Immature natural killer cell (primary cell): ENCODE data around the gene OVCH1. TPM values are rescaled to one million over a fixed set of nuclear protein-coding genes. Genes with fewer than 3 reads are reported as not detected.

Experiments
- DNase-seq, 3 donors: peaks; one replicate each; pipeline ENCODE4 v3.0.0; 2022; ENCODE audit warnings: mixed read lengths in 1 of 3
- H3K27ac Mint-ChIP-seq, 6 donors: one replicate each; pipeline ENCODE4 v1.8.0; 2020; ENCODE audit warnings: mixed read lengths in 6 of 6, mild to moderate bottlenecking in 5 of 6, inconsistent platforms in 4 of 6, moderate library complexity in 3 of 6
- H3K27me3 Mint-ChIP-seq, 3 donors: one replicate each; pipeline ENCODE4 v1.8.0; 2020 to 2021; ENCODE audit warnings: low read depth in 3 of 3, mild to moderate bottlenecking in 3 of 3, mixed read lengths in 3 of 3, moderate library complexity in 3 of 3, inconsistent platforms in 1 of 3
- H3K36me3 Mint-ChIP-seq, 3 donors: one replicate each; pipeline ENCODE4 v1.8.0; 2020; ENCODE audit warnings: mixed read lengths in 3 of 3, inconsistent platforms in 2 of 3, mild to moderate bottlenecking in 2 of 3
- H3K4me1 Mint-ChIP-seq, 2 donors: one replicate each; pipeline ENCODE4 v1.8.0; 2020; ENCODE audit warnings: inconsistent platforms in 2 of 2, mild to moderate bottlenecking in 2 of 2, mixed read lengths in 2 of 2, moderate library complexity in 1 of 2
- H3K4me3 Mint-ChIP-seq, 5 donors: one replicate each; pipeline ENCODE4 v1.8.0; 2020; ENCODE audit warnings: mild to moderate bottlenecking in 5 of 5, mixed read lengths in 5 of 5, inconsistent platforms in 3 of 5, moderate library complexity in 3 of 5
- H3K9me3 Mint-ChIP-seq, 6 donors: one replicate each; pipeline ENCODE4 v1.8.0; 2020; ENCODE audit warnings: mild to moderate bottlenecking in 6 of 6, mixed read lengths in 6 of 6, inconsistent platforms in 4 of 6, moderate library complexity in 3 of 6
- polyA plus RNA-seq, 3 donors: library from polyadenylated mRNA; unstranded; fragments of 300-500 nt; fragmentation: Illumina TruSeq; gene quantifications; one replicate each; pipeline ENCODE4 v1.2.3, GENCODE V29; 2021

The OVCH1 gene, protein sequence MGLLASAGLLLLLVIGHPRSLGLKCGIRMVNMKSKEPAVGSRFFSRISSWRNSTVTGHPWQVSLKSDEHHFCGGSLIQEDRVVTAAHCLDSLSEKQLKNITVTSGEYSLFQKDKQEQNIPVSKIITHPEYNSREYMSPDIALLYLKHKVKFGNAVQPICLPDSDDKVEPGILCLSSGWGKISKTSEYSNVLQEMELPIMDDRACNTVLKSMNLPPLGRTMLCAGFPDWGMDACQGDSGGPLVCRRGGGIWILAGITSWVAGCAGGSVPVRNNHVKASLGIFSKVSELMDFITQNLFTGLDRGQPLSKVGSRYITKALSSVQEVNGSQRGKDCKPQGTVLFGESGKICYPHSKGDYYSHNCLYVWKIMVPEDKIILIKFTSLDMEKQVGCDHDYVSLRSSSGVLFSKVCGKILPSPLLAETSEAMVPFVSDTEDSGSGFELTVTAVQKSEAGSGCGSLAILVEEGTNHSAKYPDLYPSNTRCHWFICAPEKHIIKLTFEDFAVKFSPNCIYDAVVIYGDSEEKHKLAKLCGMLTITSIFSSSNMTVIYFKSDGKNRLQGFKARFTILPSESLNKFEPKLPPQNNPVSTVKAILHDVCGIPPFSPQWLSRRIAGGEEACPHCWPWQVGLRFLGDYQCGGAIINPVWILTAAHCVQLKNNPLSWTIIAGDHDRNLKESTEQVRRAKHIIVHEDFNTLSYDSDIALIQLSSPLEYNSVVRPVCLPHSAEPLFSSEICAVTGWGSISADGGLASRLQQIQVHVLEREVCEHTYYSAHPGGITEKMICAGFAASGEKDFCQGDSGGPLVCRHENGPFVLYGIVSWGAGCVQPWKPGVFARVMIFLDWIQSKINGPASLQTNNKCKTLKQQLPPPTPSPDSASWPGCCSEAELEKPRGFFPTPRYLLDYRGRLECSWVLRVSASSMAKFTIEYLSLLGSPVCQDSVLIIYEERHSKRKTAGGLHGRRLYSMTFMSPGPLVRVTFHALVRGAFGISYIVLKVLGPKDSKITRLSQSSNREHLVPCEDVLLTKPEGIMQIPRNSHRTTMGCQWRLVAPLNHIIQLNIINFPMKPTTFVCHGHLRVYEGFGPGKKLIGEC
- not detected for polyA plus RNA-seq

GRCh38 chr12:29497588-29497987 lies at the start of gene OVCH1:
Gene OVCH1, minus strand, starts transcription at chr12:29497686. Its CDS starts 0 bp downstream, at chr12:29497686.
- Mint-ChIP-seq H3K36me3 (no peaks in the 10 kb centered on the region), H3K9me3 (peaks cover 0 to 2% (median 0%) of the 10 kb centered on the region in 6 donors), H3K4me3 (no peak within 1 kb of the TSS), H3K4me1 (no peaks in the 10 kb centered on the region), H3K27me3 (peaks cover 0 to 6% (median 0%) of the 10 kb centered on the region in 3 donors), H3K27ac (no peak within 1 kb of the TSS)
- DNase-seq: no peak

DNA sequence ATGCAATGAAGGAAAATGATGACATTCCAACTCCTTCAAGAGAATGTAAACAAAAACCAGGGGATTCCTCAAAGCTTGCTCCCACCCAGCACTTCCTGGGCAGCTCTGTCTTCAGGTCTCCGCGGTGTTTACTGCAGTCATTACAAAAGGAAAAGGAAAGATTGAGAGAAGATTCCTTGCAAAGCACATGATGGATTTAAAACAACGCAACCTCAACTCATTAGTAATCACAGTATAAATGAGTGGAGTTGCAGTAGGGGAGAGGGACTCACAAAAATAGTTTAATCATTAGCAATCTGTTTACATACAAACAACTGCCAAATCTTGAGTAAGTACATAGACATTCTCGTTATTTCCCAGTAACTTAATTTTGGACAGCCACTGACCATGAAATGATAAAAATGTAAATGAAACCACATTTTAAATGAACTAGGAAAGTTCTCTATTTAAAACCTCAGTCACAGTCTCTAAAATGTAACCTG lies 49.7 kb upstream of the OVCH1 start:
- no peak for DNase-seq
- no peaks in the 10 kb centered on the region for H3K9me3 Mint-ChIP-seq
- H3K4me1 Mint-ChIP-seq: no peaks in the 10 kb centered on the region
- no peaks in the 10 kb centered on the region for H3K36me3 Mint-ChIP-seq
- H3K27me3 Mint-ChIP-seq: peaks cover 0 to 8% (median 6%) of the 10 kb centered on the region in 3 donors
- no peak overlapping the region for H3K27ac Mint-ChIP-seq
- H3K4me3 Mint-ChIP-seq: no peak overlapping the region

DNA sequence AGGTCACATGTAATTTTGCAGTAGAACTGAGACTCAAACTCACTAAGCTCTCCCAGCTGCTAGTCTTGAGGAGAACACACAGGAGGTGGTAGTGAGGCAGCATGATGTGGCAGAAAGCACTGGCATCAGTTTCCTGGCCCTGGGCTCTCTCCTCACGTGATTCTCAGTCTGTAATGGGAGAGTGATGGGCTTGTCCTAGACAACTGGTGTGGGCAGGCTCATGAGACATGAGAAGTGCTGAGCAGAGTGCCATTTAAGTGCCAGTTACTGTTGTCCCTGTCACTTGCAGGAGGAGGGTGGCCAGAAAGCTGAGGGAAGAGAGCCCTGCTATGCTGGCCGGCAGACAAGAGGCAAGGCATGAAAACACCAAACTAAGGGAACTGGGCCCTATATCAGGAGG lies 48.5 kb upstream of the OVCH1 start:
- Mint-ChIP-seq H3K9me3 (no peaks in the 10 kb centered on the region), H3K4me3 (no peak overlapping the region), H3K36me3 (no peaks in the 10 kb centered on the region), H3K27me3 (peaks cover 0 to 8% (median 6%) of the 10 kb centered on the region in 3 donors), H3K4me1 (no peaks in the 10 kb centered on the region), H3K27ac (no peak overlapping the region)
- DNase-seq: no peak

DNA sequence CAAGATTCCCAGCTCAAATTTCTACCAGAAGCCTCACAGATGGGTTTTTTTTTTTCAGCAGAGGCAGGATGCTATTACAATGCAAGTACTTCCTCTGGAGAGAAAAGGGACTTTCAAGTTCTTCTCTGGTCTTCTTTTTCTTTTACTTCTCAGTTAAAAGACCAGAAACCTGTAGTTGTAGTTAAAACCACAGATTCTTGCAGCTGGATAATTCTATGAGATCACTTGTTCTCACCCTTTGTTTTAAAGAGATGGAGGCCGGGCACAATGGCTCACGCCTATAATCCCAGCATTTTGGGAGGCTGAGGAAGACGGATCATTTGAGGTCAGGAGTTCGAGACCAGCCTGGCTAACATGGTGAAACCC lies 47.6 kb upstream of the OVCH1 start:
- no peak overlapping the region for H3K27ac Mint-ChIP-seq
- peaks cover 0 to 8% (median 6%) of the 10 kb centered on the region in 3 donors for H3K27me3 Mint-ChIP-seq
- H3K36me3 Mint-ChIP-seq: no peaks in the 10 kb centered on the region
- H3K4me1 Mint-ChIP-seq: no peaks in the 10 kb centered on the region
- H3K9me3 Mint-ChIP-seq: no peaks in the 10 kb centered on the region
- H3K4me3 Mint-ChIP-seq: no peak overlapping the region
- no peak for DNase-seq

- Mint-ChIP-seq H3K27ac (no peak overlapping the region), H3K9me3 (no peaks in the 10 kb centered on the region), H3K4me3 (no peak overlapping the region), H3K36me3 (no peaks in the 10 kb centered on the region), H3K27me3 (peaks cover 0 to 8% (median 6%) of the 10 kb centered on the region in 3 donors), H3K4me1 (no peaks in the 10 kb centered on the region)
- DNase-seq: no peak
Measured at GRCh38 chr12:29544428-29545101, 47.1 kb upstream of the OVCH1 start.

DNA sequence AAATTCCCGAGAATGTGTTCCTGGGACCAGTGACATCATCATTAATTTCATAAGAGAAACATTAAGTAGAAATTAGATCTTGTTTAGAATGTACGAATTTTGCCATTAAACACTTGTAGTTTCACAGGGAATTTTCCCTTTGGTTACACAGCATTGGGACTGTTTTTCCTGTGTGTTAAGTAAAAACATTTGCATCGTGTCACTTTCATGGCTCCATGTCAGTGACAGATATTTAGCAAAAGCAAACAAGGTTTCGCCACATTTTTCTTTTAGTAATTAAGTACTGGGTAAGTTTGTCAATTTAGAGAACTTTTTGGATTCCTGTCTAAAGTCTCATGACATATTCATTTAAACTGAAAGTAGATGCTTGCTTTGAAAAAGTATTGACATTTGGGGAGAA lies 45.5 kb upstream of the OVCH1 start:
- Mint-ChIP-seq H3K27me3 (peaks cover 0 to 8% (median 6%) of the 10 kb centered on the region in 3 donors), H3K4me3 (no peak overlapping the region), H3K36me3 (no peaks in the 10 kb centered on the region), H3K27ac (no peak overlapping the region), H3K4me1 (no peaks in the 10 kb centered on the region), H3K9me3 (no peaks in the 10 kb centered on the region)
- no peak for DNase-seq

DNA sequence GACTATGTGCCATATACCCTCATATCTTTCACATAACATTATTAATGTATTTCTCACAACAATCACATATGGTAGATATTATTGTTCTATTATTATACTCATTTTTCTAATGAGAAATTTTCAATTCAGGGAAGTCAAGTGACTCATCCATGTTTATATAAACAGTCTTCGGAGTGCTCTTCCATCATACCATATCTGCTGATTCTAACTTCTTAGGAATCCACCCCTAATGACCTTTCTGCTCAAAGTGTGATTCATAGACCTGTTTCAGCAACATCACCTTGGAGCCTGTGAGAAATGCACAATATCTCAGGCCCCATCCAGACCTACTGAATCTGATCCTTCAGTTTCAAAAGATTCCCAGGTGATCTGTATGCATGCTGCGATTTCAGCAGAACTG lies 39.8 kb upstream of the OVCH1 start:
- Mint-ChIP-seq H3K4me1 (no peaks in the 10 kb centered on the region), H3K9me3 (no peaks in the 10 kb centered on the region), H3K27me3 (peaks cover 0 to 3% (median 0%) of the 10 kb centered on the region in 3 donors), H3K27ac (no peak overlapping the region), H3K36me3 (no peaks in the 10 kb centered on the region), H3K4me3 (no peak overlapping the region)
- no peak for DNase-seq

DNA sequence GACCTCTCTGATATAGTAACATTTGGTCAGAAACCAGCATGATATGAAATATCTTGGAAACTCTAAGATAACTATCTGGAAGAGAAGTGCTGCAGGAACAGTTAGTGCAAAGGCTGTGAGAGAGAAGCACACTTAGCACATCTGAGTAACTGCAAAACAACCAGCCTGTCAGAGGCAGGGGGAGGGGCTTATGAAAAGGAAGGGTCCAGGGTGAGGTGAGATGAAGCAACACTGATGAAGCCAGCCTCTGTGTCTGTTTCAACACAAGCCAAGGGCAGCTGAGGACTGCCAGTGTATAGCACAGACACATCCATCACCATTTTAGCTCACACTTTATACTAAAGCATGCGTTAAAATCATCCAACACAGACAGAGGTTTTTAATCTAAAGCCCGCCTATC lies 37.4 kb upstream of the OVCH1 start:
- H3K9me3 Mint-ChIP-seq: no peaks in the 10 kb centered on the region
- H3K36me3 Mint-ChIP-seq: no peaks in the 10 kb centered on the region
- no peak overlapping the region for H3K4me3 Mint-ChIP-seq
- DNase-seq: no peak
- H3K4me1 Mint-ChIP-seq: no peaks in the 10 kb centered on the region
- H3K27ac Mint-ChIP-seq: no peak overlapping the region
- peaks cover 0 to 3% (median 0%) of the 10 kb centered on the region in 3 donors for H3K27me3 Mint-ChIP-seq

DNA sequence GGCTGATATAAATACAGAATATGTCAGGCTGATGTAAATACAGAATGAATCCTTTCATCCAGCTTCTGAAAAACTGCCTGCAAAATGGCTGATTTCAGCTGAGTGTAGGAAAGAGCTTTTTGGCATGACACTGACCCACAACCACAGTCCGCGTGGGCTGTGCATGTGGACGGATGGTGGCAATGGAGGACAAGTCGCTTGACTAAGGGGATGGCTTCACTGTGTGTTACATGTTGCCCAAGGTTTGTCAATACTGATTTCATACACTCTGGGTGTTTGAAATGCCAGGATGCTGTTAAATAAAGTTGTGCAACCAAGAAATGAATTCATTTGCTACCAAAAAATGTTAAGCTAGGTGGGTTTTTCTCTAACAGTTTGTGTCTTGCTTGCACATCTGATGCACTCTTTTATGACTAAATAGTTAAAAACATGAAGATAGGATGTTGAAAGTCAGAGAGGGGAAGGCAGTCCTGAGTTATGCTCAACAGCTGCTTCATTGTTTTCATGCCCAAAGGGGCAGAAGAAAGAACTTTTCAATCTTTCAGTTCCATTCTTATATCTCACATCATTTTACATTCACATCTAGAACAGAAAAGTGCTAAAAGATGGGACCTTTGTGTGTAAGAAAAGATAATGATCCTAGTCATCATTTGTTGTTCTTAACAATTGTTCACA lies 36.5 kb upstream of the OVCH1 start:
- H3K9me3 Mint-ChIP-seq: no peaks in the 10 kb centered on the region
- no peak overlapping the region for H3K27ac Mint-ChIP-seq
- no peaks in the 10 kb centered on the region for H3K4me1 Mint-ChIP-seq
- no peak overlapping the region for H3K4me3 Mint-ChIP-seq
- H3K36me3 Mint-ChIP-seq: no peaks in the 10 kb centered on the region
- peaks cover 0 to 3% (median 0%) of the 10 kb centered on the region in 3 donors for H3K27me3 Mint-ChIP-seq
- DNase-seq: no peak

DNA sequence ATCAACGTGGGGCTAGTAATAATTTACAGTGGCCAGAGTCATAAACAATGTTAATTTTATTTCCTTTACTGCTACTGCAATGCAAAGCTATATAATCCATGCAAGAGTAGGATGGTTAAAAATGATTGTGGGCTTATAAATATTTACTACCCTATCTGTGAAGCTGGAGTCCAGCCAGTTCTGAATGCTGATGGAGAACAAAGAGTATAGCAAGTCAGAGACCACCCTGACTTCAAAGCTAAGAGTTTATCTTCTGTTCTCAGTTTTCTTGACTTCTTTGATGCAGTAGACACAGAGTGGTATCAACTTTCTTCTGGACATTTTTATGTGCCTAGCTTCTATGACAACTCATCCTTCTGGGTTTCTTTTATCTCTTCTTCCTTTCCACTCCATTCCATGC lies 34.0 kb upstream of the OVCH1 start:
- no peak for DNase-seq
- Mint-ChIP-seq H3K4me3 (no peak overlapping the region), H3K4me1 (no peaks in the 10 kb centered on the region), H3K27ac (no peak overlapping the region), H3K9me3 (no peaks in the 10 kb centered on the region), H3K36me3 (no peaks in the 10 kb centered on the region), H3K27me3 (peaks cover 0 to 3% (median 2%) of the 10 kb centered on the region in 3 donors)

DNA sequence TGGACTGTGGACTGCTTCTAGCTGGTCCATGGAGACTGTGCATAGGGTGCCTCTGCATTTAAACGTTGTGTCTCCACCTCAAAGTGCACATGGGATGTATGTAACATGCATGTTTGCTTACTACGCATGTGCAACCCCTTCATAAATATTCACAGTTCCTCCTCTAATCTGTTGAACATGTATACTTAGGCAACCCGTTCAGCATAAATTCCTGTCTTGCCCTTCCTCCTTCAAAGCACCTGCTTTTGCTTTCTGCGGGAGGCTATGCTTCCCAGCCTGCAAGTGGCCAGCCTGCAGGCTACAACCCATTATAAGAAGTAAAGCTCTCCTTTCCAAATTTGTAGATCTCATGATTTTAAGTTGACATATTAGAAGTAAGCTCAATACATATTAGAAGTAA lies 33.0 kb upstream of the OVCH1 start:
- no peaks in the 10 kb centered on the region for H3K9me3 Mint-ChIP-seq
- no peaks in the 10 kb centered on the region for H3K4me1 Mint-ChIP-seq
- DNase-seq: no peak
- H3K27me3 Mint-ChIP-seq: peaks cover 0 to 2% (median 2%) of the 10 kb centered on the region in 3 donors
- H3K4me3 Mint-ChIP-seq: no peak overlapping the region
- no peaks in the 10 kb centered on the region for H3K36me3 Mint-ChIP-seq
- H3K27ac Mint-ChIP-seq: no peak overlapping the region

GRCh38 chr12:29528161-29528560 lies 30.7 kb upstream of the OVCH1 start:
- no peak for DNase-seq
- H3K27ac Mint-ChIP-seq: no peak overlapping the region
- H3K9me3 Mint-ChIP-seq: no peaks in the 10 kb centered on the region
- no peaks in the 10 kb centered on the region for H3K4me1 Mint-ChIP-seq
- H3K4me3 Mint-ChIP-seq: no peak overlapping the region
- peaks cover 0 to 5% (median 2%) of the 10 kb centered on the region in 3 donors for H3K27me3 Mint-ChIP-seq
- H3K36me3 Mint-ChIP-seq: no peaks in the 10 kb centered on the region

GRCh38 chr12:29521951-29522350 lies 24.5 kb upstream of the OVCH1 start:
- H3K4me1 Mint-ChIP-seq: no peaks in the 10 kb centered on the region
- H3K4me3 Mint-ChIP-seq: no peak overlapping the region
- no peak for DNase-seq
- H3K36me3 Mint-ChIP-seq: no peaks in the 10 kb centered on the region
- peaks cover 0 to 8% (median 0%) of the 10 kb centered on the region in 3 donors for H3K27me3 Mint-ChIP-seq
- no peaks in the 10 kb centered on the region for H3K9me3 Mint-ChIP-seq
- no peak overlapping the region for H3K27ac Mint-ChIP-seq
